Right lobe of liver (tissue), 6 donors: ENCODE measurements around the gene MON1A. TPM values are rescaled to one million over a fixed set of nuclear protein-coding genes. Genes with fewer than 3 reads are reported as not detected.

ENCODE experiments used
- ATAC-seq, 4 donors: fragments of 200-7000 bp; cut with Tn5 transposase; one replicate each; pipeline ENCODE4 v1.9.1; 2020; ENCODE audit warnings: mild to moderate bottlenecking in 4 of 4, moderate library complexity in 4 of 4
- DNase-seq, 3 donors: peaks; one replicate each; pipeline ENCODE4 v3.0.0-alpha.2; 2020
- H3K27ac ChIP-seq, 3 donors: fragments of 200-600 bp; one replicate each; pipeline ENCODE4 v1.8.0; 2022
- H3K27me3 ChIP-seq, 2 donors: fragments of 200-600 bp; one replicate each; pipeline ENCODE4 v1.8.0; 2022
- H3K36me3 ChIP-seq, 4 donors: fragments of 200-600 bp; sonication (generic) in 1 of 4; one replicate each; pipeline versions ENCODE4 v1.5.1 to v1.8.0; 2017 to 2022; ENCODE audit warnings: control low read depth in 1 of 4
- H3K4me1 ChIP-seq, 4 donors: fragments of 200-600 bp; sonication (generic) in 1 of 4; one replicate each; pipeline versions ENCODE4 v1.5.1 to v1.8.0; 2017 to 2022; ENCODE audit warnings: control low read depth in 1 of 4
- H3K4me3 ChIP-seq, 3 donors: fragments of 200-600 bp; one replicate each; pipeline ENCODE4 v1.8.0; 2022
- H3K9me3 ChIP-seq, 4 donors: fragments of 200-600 bp; sonication (generic) in 1 of 4; one replicate each; pipeline versions ENCODE4 v1.5.1 to v1.8.0; 2017 to 2022; ENCODE audit warnings: control low read depth in 1 of 4
- CTCF ChIP-seq, 4 donors: fragments of 200-600 bp in 3 of 4; fragments of 450-650 bp in 1 of 4; IDR thresholded peaks; one replicate each; pipeline versions ENCODE4 v1.5.1 to v1.8.0; 2016 to 2022; ENCODE audit warnings: antibody characterized with exemption in 4 of 4, mild to moderate bottlenecking in 2 of 4
- POLR2A ChIP-seq: fragments of 450-650 bp; IDR thresholded peaks from one replicate; pipeline ENCODE4 v1.6.1; 2017; ENCODE audit warnings: antibody characterized with exemption, mild to moderate bottlenecking
- whole genome bisulfite sequencing: methylation state at CpG from one replicate; pipeline ENCODE4 v1.1.6; 2018; ENCODE audit warnings: low coverage, low lambda C conversion rate; ENCODE audit not compliant: insufficient coverage; ENCODE audit errors: missing lambda C conversion rate; 5-methylcytosine and 5-hydroxymethylcytosine counted together
- intact Hi-C, 2 donors: fragments of 100-400 bp; cut with DNase I; formaldehyde crosslinking; loops; one replicate each; pipeline versions ENCODE4 v1.11.2 to v1.14.1; 2022
- total RNA-seq, 6 experiments: library from RNA; depleted of rRNA in 2 of 6; stranded (reverse); fragments of >200 nt in 2 of 6; fragmentation: NEBNext Ultra II Directional in 3 of 6; extraction: Animal tissue kit (Norgen Biotek cat#: 25700) in 3 of 6; gene quantifications; one replicate each; pipeline versions ENCODE4 v1.1.0 to v1.2.4, GENCODE V29; 2016 to 2023
- donor health status: DM: no; HTN: yes; CAD: no.
- donor health status: DM: no; HTN: no; CAD: no.
- donor health status: DM: no; HTN: no; CAD: no.
- donor health status: DM: no; HTN: yes; CAD: no.
- donor health status: DM: no; HTN: yes; CAD: no.

MON1A gene
- total RNA-seq, 6 experiments from 2014 or later = 5.4 to 14.2 (median 7.5) TPM

GRCh38 chr3:49903451-49904424 is 25.9 kb downstream of the MON1A start, which contains the start of gene MST1R:
MST1R (minus strand) TSS chr3:49903873; CDS start chr3:49903609, 264 bp downstream.
- 77% methylated on average over 16 of the region's 65 CpGs for WGBS
- Histone ChIP-seq H3K27me3 (no peaks in the 10 kb centered on the region), H3K27ac (no peak within 1 kb of the TSS), H3K4me1 (peaks cover 0 to 8% (median 0%) of the 10 kb centered on the region in 4 donors), H3K4me3 (peak within 1 kb of the TSS; percentile 21 to 36 (median 21)), H3K9me3 (no peaks in the 10 kb centered on the region), H3K36me3 (no peaks in the 10 kb centered on the region)
- TF ChIP-seq POLR2A = no peak
- no peak for TF ChIP-seq CTCF (IDR thresholded peaks at IDR 0.05)
- ATAC-seq (peak; percentile 72 to 86 (median 84)), DNase-seq (peak; percentile 74 to 83 (median 79))
- intact Hi-C loops = loop anchor here in 1 of 2 donors (10.0 kb wide), 2 partner anchors 59 to 99 kb away; partner anchors contain the start of gene INKA1

- no peaks in the 10 kb centered on the region for H3K9me3 ChIP-seq
- WGBS = 95% methylated on average over 6 of the region's 44 CpGs
- H3K36me3 ChIP-seq = no peaks in the 10 kb centered on the region
- H3K4me1 ChIP-seq = peaks cover 0 to 8% (median 0%) of the 10 kb centered on the region in 4 donors
- intact Hi-C loops = loop anchor here in 1 of 2 donors (10.0 kb wide), 2 partner anchors 58 to 98 kb away; partner anchors contain the start of gene INKA1
- no peak overlapping the region for H3K4me3 ChIP-seq
- peak in 1 of 3 donors; percentile 56 for DNase-seq
- no peak overlapping the region for H3K27ac ChIP-seq
- no peak for ATAC-seq
- no peaks in the 10 kb centered on the region for H3K27me3 ChIP-seq
- TF ChIP-seq POLR2A = no peak
- TF ChIP-seq CTCF (IDR thresholded peaks at IDR 0.05) = no peak
Measured at GRCh38 chr3:49902511-49903345, 26.9 kb downstream of the MON1A start.

GRCh38 chr3:49901366-49902339 is 28.0 kb downstream of the MON1A start:
- Histone ChIP-seq H3K4me1 (peaks cover 0 to 8% (median 0%) of the 10 kb centered on the region in 4 donors), H3K27ac (no peak overlapping the region), H3K27me3 (no peaks in the 10 kb centered on the region), H3K4me3 (no peak overlapping the region), H3K9me3 (no peaks in the 10 kb centered on the region), H3K36me3 (no peaks in the 10 kb centered on the region)
- DNase-seq (no peak), ATAC-seq (no peak)
- intact Hi-C loops = loop anchor here in 1 of 2 donors (10.0 kb wide), 2 partner anchors 57 to 97 kb away; partner anchors contain the start of gene INKA1
- WGBS = 34% methylated on average over 5 of the region's 11 CpGs
- TF ChIP-seq CTCF (IDR thresholded peaks at IDR 0.05) (no peak), POLR2A (no peak)
